ENCODE results near the gene ADGRF1. TPM values are rescaled to one million over a fixed set of nuclear protein-coding genes. Genes with fewer than 3 reads are reported as not detected.

Gene ADGRF1
- total RNA-seq, 2 experiments from 2014 or later = not detected

GRCh38 chr6:47048638-47049037 is 6.5 kb upstream of the ADGRF1 start:
- ChIA-PET POLR2A (no interaction called here), CTCF (interaction anchor here (2.8 kb wide), 1 partner anchor 201 kb away, joined by 9 read pairs; no protein-coding TSS in a partner anchor)
- H3K9me3 Mint-ChIP-seq = no peaks in the 10 kb centered on the region
- H3K36me3 Mint-ChIP-seq (ENCODE audit: low read depth) = no peaks in the 10 kb centered on the region
- H3K27ac Mint-ChIP-seq = no peak overlapping the region
- H3K27me3 Mint-ChIP-seq = peaks cover 5% of the 10 kb centered on the region
- H3K4me1 Mint-ChIP-seq = peaks cover 1% of the 10 kb centered on the region
- H3K4me3 Mint-ChIP-seq = no peak overlapping the region
- no peak for DNase-seq

GRCh38 chr6:47047479-47048407 is 5.6 kb upstream of the ADGRF1 start:
- Mint-ChIP-seq H3K36me3 (ENCODE audit: low read depth) (no peaks in the 10 kb centered on the region), H3K27me3 (peaks cover 5% of the 10 kb centered on the region), H3K4me3 (no peak overlapping the region), H3K27ac (no peak overlapping the region), H3K9me3 (no peaks in the 10 kb centered on the region), H3K4me1 (peaks cover 1% of the 10 kb centered on the region)
- DNase-seq = peak; percentile 31
- ChIA-PET CTCF (interaction anchor here (1.3 to 2.8 kb wide), 3 partner anchors 18 to 200 kb away, joined by 3 to 9 read pairs (median 6); no protein-coding TSS in a partner anchor), POLR2A (no interaction called here)

- ChIA-PET CTCF (interaction anchor here (1.3 to 2.8 kb wide), 3 partner anchors 18 to 199 kb away, joined by 3 to 9 read pairs (median 6); no protein-coding TSS in a partner anchor), POLR2A (no interaction called here)
- Mint-ChIP-seq H3K27ac (no peak overlapping the region), H3K4me1 (peaks cover 1% of the 10 kb centered on the region), H3K27me3 (peaks cover 5% of the 10 kb centered on the region), H3K4me3 (no peak overlapping the region), H3K9me3 (no peaks in the 10 kb centered on the region), H3K36me3 (ENCODE audit: low read depth) (no peaks in the 10 kb centered on the region)
- DNase-seq = no peak
Measured at GRCh38 chr6:47047097-47047478, 5.0 kb upstream of the ADGRF1 start.

- CTCF ChIA-PET = no interaction called here
- Mint-ChIP-seq H3K27ac (no peak overlapping the region), H3K9me3 (no peaks in the 10 kb centered on the region), H3K4me1 (peaks cover 1% of the 10 kb centered on the region), H3K27me3 (peaks cover 5% of the 10 kb centered on the region), H3K4me3 (no peak overlapping the region), H3K36me3 (ENCODE audit: low read depth) (no peaks in the 10 kb centered on the region)
- DNase-seq = no peak
- POLR2A ChIA-PET = no interaction called here
Measured at GRCh38 chr6:47044397-47044796, 2.3 kb upstream of the ADGRF1 start.

GRCh38 chr6:47043286-47043685 is 1.2 kb upstream of the ADGRF1 start:
- Mint-ChIP-seq H3K27ac (no peak overlapping the region), H3K4me3 (no peak overlapping the region), H3K36me3 (ENCODE audit: low read depth) (no peaks in the 10 kb centered on the region), H3K9me3 (no peaks in the 10 kb centered on the region), H3K4me1 (peaks cover 1% of the 10 kb centered on the region), H3K27me3 (peaks cover 5% of the 10 kb centered on the region)
- POLR2A ChIA-PET = no interaction called here
- CTCF ChIA-PET = interaction anchor here (0.9 kb wide), 1 partner anchor 195 kb away, joined by 4 read pairs; no protein-coding TSS in a partner anchor
- DNase-seq = no peak

GRCh38 chr6:47041741-47042140 is 391 bp downstream of the ADGRF1 start:
- CTCF ChIA-PET = no interaction called here
- POLR2A ChIA-PET = no interaction called here
- no peak overlapping the region for H3K27ac Mint-ChIP-seq

GRCh38 chr6:47034926-47035325 is 7.2 kb downstream of the ADGRF1 start:
- POLR2A ChIA-PET = no interaction called here
- DNase-seq = no peak
- CTCF ChIA-PET = interaction anchor here (0.9 kb wide), 1 partner anchor 9 kb away, joined by 4 read pairs; no protein-coding TSS in a partner anchor
- Mint-ChIP-seq H3K9me3 (no peaks in the 10 kb centered on the region), H3K36me3 (ENCODE audit: low read depth) (no peaks in the 10 kb centered on the region), H3K4me1 (no peaks in the 10 kb centered on the region), H3K27me3 (peaks cover 6% of the 10 kb centered on the region), H3K27ac (no peak overlapping the region), H3K4me3 (no peak overlapping the region)

More at GRCh38 chr6:47041741-47042140, 391 bp downstream of the ADGRF1 start:
- H3K4me1 Mint-ChIP-seq = no peaks in the 10 kb centered on the region
- H3K27me3 Mint-ChIP-seq = peaks cover 2% of the 10 kb centered on the region
- H3K9me3 Mint-ChIP-seq = no peaks in the 10 kb centered on the region
- DNase-seq = no peak
- H3K4me3 Mint-ChIP-seq = no peak overlapping the region
- H3K36me3 Mint-ChIP-seq (ENCODE audit: low read depth) = no peaks in the 10 kb centered on the region

GRCh38 chr6:47034421-47034820 is 7.7 kb downstream of the ADGRF1 start:
- DNase-seq = no peak
- Mint-ChIP-seq H3K27ac (no peak overlapping the region), H3K27me3 (peaks cover 6% of the 10 kb centered on the region), H3K4me1 (no peaks in the 10 kb centered on the region), H3K4me3 (no peak overlapping the region), H3K9me3 (no peaks in the 10 kb centered on the region), H3K36me3 (ENCODE audit: low read depth) (no peaks in the 10 kb centered on the region)
- CTCF ChIA-PET = no interaction called here
- POLR2A ChIA-PET = no interaction called here

GRCh38 chr6:47032974-47033765 is 9.0 kb downstream of the ADGRF1 start:
- no peak overlapping the region for H3K27ac Mint-ChIP-seq
- DNase-seq = no peak
- peaks cover 6% of the 10 kb centered on the region for H3K27me3 Mint-ChIP-seq
- POLR2A ChIA-PET = no interaction called here
- CTCF ChIA-PET = no interaction called here
- H3K9me3 Mint-ChIP-seq = no peaks in the 10 kb centered on the region
- no peaks in the 10 kb centered on the region for H3K36me3 Mint-ChIP-seq (ENCODE audit: low read depth)
- H3K4me3 Mint-ChIP-seq = no peak overlapping the region
- no peaks in the 10 kb centered on the region for H3K4me1 Mint-ChIP-seq

GRCh38 chr6:47031656-47032055 is 10.5 kb downstream of the ADGRF1 start:
- H3K27ac Mint-ChIP-seq = no peak overlapping the region
- H3K4me1 Mint-ChIP-seq = no peaks in the 10 kb centered on the region
- ChIA-PET CTCF (no interaction called here), POLR2A (no interaction called here)
- H3K4me3 Mint-ChIP-seq = no peak overlapping the region
- peaks cover 6% of the 10 kb centered on the region for H3K27me3 Mint-ChIP-seq
- no peaks in the 10 kb centered on the region for H3K9me3 Mint-ChIP-seq
- H3K36me3 Mint-ChIP-seq (ENCODE audit: low read depth) = no peaks in the 10 kb centered on the region
- DNase-seq = no peak

- H3K36me3 Mint-ChIP-seq (ENCODE audit: low read depth) = no peaks in the 10 kb centered on the region
- H3K4me3 Mint-ChIP-seq = no peak overlapping the region
- ChIA-PET CTCF (no interaction called here), POLR2A (no interaction called here)
- H3K27me3 Mint-ChIP-seq = peaks cover 2% of the 10 kb centered on the region
- H3K9me3 Mint-ChIP-seq = no peaks in the 10 kb centered on the region
- no peak for DNase-seq
- no peak overlapping the region for H3K27ac Mint-ChIP-seq
- no peaks in the 10 kb centered on the region for H3K4me1 Mint-ChIP-seq
Measured at GRCh38 chr6:47029865-47030561, 12.1 kb downstream of the ADGRF1 start.

GRCh38 chr6:47028835-47029360 is 13.2 kb downstream of the ADGRF1 start:
- Mint-ChIP-seq H3K4me3 (no peak overlapping the region), H3K36me3 (ENCODE audit: low read depth) (no peaks in the 10 kb centered on the region), H3K9me3 (no peaks in the 10 kb centered on the region), H3K27ac (no peak overlapping the region), H3K27me3 (no peaks in the 10 kb centered on the region), H3K4me1 (no peaks in the 10 kb centered on the region)
- DNase-seq = no peak
- ChIA-PET CTCF (no interaction called here), POLR2A (no interaction called here)

- Mint-ChIP-seq H3K27ac (no peak overlapping the region), H3K4me3 (no peak overlapping the region), H3K4me1 (no peaks in the 10 kb centered on the region), H3K27me3 (no peaks in the 10 kb centered on the region), H3K36me3 (ENCODE audit: low read depth) (no peaks in the 10 kb centered on the region), H3K9me3 (no peaks in the 10 kb centered on the region)
- ChIA-PET POLR2A (no interaction called here), CTCF (no interaction called here)
- DNase-seq = no peak
Measured at GRCh38 chr6:47027315-47027714, 14.8 kb downstream of the ADGRF1 start.

Data from activated CD4-positive, alpha-beta memory T cell treated with anti-CD3 and anti-CD28 coated beads, Interleukin-2, amount 10 ng/mL, durations not matched to agents 7 days and 5 days (primary cell).